Measurements from ENCODE around the gene NRIP2.

The NRIP2 gene

GRCh38 chr12:2842948-2843347, 8.1 kb upstream of the NRIP2 start:
- no peaks in the 10 kb centered on the region for H3K9me3 ChIP-seq
- TF ChIP-seq CTCF (IDR thresholded peaks at IDR 0.05) = no peak

DNA sequence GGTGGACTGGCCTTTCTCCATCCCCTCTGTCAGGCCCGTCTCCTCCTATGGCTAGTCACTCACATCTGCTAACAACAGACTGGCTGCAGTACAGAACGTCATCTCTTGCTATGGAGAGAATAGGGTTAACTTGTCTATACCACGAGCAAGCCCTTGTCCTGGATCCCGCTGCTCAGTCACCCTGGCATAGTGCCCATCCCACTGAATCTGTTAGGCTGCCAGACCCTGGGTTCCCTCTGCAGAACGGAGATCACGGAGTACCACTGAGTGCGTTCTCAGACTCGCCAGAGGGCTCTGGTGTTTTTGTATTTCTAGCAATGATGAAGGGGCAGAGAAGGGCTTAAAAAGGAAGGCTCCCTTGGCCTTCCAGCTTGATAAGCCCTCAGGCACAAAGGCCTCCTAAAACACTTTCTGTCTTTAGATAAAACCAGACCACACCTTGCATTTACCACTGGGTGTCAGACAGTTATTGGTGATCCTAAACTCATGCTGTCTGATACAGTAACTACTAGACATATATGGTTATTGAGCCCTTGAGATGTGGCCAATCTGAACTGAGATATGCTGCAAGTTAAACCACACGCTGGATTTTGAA, 6.3 kb upstream of the NRIP2 start:
- Histone ChIP-seq H3K27ac (no peak overlapping the region), H3K9me3 (no peaks in the 10 kb centered on the region), H3K4me3 (ENCODE audit: low read depth in 1 of 2, low read length in 1 of 2) (no peak overlapping the region), H3K27me3 (no peaks in the 10 kb centered on the region), H3K36me3 (no peaks in the 10 kb centered on the region), H3K4me1 (ENCODE audit: control insufficient read depth in 1 of 2, insufficient read depth in 1 of 2, low read depth in 1 of 2, low read length in 1 of 2) (peaks cover 6 to 7% of the 10 kb centered on the region in 2 experiments)
- no peak for TF ChIP-seq CTCF (IDR thresholded peaks at IDR 0.05)

More at GRCh38 chr12:2842948-2843347, 8.1 kb upstream of the NRIP2 start:
- no peak overlapping the region for H3K27ac ChIP-seq
- no peaks in the 10 kb centered on the region for H3K36me3 ChIP-seq
- H3K4me3 ChIP-seq (ENCODE audit: low read depth in 1 of 2, low read length in 1 of 2) = no peak overlapping the region
- no peaks in the 10 kb centered on the region for H3K27me3 ChIP-seq
- H3K4me1 ChIP-seq (ENCODE audit: control insufficient read depth in 1 of 2, insufficient read depth in 1 of 2, low read depth in 1 of 2, low read length in 1 of 2) = no peaks in the 10 kb centered on the region

DNA sequence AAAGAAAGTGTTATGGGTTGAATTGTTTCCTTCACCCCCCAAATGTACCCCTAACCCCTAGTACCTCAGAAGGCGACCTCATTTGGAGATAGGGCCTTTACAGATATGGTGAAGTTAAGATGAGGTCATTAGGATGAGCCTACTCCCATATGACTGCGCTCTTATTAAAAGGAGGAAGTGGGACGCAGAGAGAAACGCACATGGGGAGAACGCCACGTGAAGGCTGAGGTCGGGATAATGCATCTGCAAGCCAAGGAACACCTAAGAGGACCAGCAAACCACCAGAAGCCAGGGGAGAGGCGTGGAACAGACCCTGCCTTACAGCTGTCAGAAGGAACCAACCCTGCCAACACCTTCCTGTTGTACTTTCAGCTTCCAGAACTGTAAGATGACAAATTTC, 1.7 kb upstream of the NRIP2 start:
- Histone ChIP-seq H3K27me3 (peaks cover 10% of the 10 kb centered on the region), H3K9me3 (no peaks in the 10 kb centered on the region), H3K4me3 (ENCODE audit: low read depth in 1 of 2, low read length in 1 of 2) (no peak overlapping the region), H3K36me3 (no peaks in the 10 kb centered on the region), H3K27ac (no peak overlapping the region), H3K4me1 (ENCODE audit: control insufficient read depth in 1 of 2, insufficient read depth in 1 of 2, low read depth in 1 of 2, low read length in 1 of 2) (peaks cover 6 to 7% of the 10 kb centered on the region in 2 experiments)
- TF ChIP-seq CTCF (IDR thresholded peaks at IDR 0.05) = no peak

DNA sequence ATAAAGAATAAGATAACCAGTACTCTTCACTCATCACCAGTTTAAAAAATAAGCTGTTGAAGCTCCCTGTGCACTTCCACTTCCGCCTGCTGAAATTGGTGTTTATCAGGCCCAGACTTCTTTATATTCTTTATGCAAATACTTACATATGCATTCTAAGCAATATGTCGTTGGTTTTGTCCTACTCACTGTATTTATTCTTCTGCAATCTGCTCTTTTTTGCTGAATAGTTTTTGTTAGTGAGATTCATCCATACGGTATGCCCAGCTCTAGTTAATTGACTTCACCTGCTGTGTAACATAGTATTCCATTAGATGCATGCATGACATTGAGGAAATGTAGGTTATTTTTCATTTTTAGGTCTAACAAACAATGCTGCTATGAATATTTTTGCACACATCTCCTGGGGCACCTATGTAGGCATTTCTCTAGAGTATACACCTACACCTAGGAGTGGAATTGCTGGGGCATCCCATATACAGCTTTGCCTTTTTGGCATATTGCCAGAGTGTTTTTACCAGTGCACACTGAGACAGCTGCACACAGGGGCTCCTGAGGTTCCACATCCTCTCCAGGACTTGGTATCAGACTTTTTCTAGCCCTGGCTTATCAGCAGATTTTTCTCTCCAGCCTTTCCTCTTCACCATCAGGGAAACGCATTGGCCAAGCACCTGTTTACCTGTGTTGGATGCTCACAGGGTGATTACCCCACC, 1.0 kb upstream of the NRIP2 start:
- peaks cover 10% of the 10 kb centered on the region for H3K27me3 ChIP-seq
- no peak overlapping the region for H3K4me3 ChIP-seq (ENCODE audit: low read depth in 1 of 2, low read length in 1 of 2)
- no peak for TF ChIP-seq CTCF (IDR thresholded peaks at IDR 0.05)
- H3K4me1 ChIP-seq (ENCODE audit: control insufficient read depth in 1 of 2, insufficient read depth in 1 of 2, low read depth in 1 of 2, low read length in 1 of 2) = peaks cover 6 to 7% of the 10 kb centered on the region in 2 experiments
- H3K27ac ChIP-seq = no peak overlapping the region
- no peaks in the 10 kb centered on the region for H3K9me3 ChIP-seq
- H3K36me3 ChIP-seq = no peaks in the 10 kb centered on the region

DNA sequence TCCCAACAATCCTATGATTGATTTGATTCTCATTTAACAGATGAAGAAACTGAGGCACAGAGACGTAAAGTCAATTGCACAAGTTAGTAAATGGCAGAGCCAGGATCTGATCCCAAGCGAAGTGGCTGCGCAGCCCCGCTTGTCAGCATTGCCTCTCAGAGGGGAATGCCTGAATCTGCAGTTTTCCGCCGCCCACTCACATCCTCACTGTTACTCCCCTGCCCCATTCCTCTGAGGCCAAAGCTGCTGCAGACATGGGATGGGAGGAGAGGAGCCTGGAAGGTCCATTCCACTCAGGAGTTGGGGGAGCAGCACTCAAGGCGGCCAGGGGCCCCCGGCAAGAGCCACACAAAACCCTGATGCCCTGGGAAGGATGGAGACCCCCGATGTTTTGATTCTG, 1.0 kb downstream of the NRIP2 start:
- no peaks in the 10 kb centered on the region for H3K9me3 ChIP-seq
- H3K4me3 ChIP-seq (ENCODE audit: low read depth in 1 of 2, low read length in 1 of 2) = no peak overlapping the region
- peaks cover 10% of the 10 kb centered on the region for H3K27me3 ChIP-seq
- no peaks in the 10 kb centered on the region for H3K36me3 ChIP-seq
- peaks cover 6 to 7% of the 10 kb centered on the region in 2 experiments for H3K4me1 ChIP-seq (ENCODE audit: control insufficient read depth in 1 of 2, insufficient read depth in 1 of 2, low read depth in 1 of 2, low read length in 1 of 2)
- H3K27ac ChIP-seq = no peak overlapping the region
- no peak for TF ChIP-seq CTCF (IDR thresholded peaks at IDR 0.05)

Measured in neutrophil (primary cell).